Sigmoid colon (tissue), 4 donors: ENCODE data around the gene NCCRP1.

Source experiments
- EP300 ChIP-seq, 4 donors: sonication (generic); formaldehyde crosslinking; IDR thresholded peaks; one replicate each; pipeline ENCODE4 v1.6.1; 2017; ENCODE audit warnings: antibody characterized with exemption in 4 of 4
- POLR2AphosphoS5 ChIP-seq, 4 donors: sonication (generic); formaldehyde crosslinking; IDR thresholded peaks; one replicate each; pipeline ENCODE4 v1.6.1; 2017; ENCODE audit warnings: antibody characterized with exemption in 4 of 4
- TF ChIP-seq, protein P1 (sequence below), 4 experiments: fragments of 450-650 bp in 3 of 4; fragments of 200-600 bp in 1 of 4; IDR thresholded peaks; one replicate each; pipeline ENCODE4 v1.5.1; 2016 to 2019; ENCODE audit warnings: antibody characterized with exemption in 4 of 4, mild to moderate bottlenecking in 3 of 4, moderate library complexity in 2 of 4

DNA sequence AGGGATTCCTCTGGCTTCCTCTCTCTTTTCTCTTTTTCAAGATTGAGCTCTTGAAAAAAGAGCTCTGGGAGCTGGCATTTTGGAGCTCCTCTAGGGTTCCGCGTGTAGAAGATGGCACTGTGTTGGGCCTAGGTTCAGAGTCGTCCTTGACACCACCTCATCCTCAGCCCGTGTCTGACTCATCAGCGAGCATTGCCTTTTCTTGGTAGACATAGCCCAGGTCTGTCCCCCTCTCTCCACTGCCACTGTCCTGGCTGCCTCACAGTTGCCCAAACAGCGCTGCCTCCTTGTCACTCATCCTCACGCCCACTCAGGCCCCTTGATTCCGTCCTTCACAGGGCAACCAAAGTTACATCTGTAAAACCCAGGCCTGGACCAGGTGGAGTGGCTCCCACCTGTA lies 46.5 kb upstream of the NCCRP1 start:
- TF ChIP-seq POLR2AphosphoS5 (IDR thresholded peaks at IDR 0.05) (no peak), EP300 (IDR thresholded peaks at IDR 0.05) (no peak)
- TF ChIP-seq, protein P1, sequence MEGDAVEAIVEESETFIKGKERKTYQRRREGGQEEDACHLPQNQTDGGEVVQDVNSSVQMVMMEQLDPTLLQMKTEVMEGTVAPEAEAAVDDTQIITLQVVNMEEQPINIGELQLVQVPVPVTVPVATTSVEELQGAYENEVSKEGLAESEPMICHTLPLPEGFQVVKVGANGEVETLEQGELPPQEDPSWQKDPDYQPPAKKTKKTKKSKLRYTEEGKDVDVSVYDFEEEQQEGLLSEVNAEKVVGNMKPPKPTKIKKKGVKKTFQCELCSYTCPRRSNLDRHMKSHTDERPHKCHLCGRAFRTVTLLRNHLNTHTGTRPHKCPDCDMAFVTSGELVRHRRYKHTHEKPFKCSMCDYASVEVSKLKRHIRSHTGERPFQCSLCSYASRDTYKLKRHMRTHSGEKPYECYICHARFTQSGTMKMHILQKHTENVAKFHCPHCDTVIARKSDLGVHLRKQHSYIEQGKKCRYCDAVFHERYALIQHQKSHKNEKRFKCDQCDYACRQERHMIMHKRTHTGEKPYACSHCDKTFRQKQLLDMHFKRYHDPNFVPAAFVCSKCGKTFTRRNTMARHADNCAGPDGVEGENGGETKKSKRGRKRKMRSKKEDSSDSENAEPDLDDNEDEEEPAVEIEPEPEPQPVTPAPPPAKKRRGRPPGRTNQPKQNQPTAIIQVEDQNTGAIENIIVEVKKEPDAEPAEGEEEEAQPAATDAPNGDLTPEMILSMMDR (IDR thresholded peaks at IDR 0.05): no peak
